Measurements from ENCODE around the gene SNRPB. TPM values are rescaled to one million over a fixed set of nuclear protein-coding genes. Genes with fewer than 3 reads are reported as not detected.

The SNRPB gene
- total and polyA plus RNA-seq, 12 donors, result 66.2 to 265 (median 150) TPM

GRCh38 chr20:2431185-2431584 lies 39.4 kb downstream of the SNRPB start:
- intact Hi-C loops (cut with DNase I), result no loop called here
- WGBS, 4 donors, result 32 to 57% (median 41%) methylated on average over 1 of the region's 1 CpG
- TF ChIP-seq, protein P1, sequence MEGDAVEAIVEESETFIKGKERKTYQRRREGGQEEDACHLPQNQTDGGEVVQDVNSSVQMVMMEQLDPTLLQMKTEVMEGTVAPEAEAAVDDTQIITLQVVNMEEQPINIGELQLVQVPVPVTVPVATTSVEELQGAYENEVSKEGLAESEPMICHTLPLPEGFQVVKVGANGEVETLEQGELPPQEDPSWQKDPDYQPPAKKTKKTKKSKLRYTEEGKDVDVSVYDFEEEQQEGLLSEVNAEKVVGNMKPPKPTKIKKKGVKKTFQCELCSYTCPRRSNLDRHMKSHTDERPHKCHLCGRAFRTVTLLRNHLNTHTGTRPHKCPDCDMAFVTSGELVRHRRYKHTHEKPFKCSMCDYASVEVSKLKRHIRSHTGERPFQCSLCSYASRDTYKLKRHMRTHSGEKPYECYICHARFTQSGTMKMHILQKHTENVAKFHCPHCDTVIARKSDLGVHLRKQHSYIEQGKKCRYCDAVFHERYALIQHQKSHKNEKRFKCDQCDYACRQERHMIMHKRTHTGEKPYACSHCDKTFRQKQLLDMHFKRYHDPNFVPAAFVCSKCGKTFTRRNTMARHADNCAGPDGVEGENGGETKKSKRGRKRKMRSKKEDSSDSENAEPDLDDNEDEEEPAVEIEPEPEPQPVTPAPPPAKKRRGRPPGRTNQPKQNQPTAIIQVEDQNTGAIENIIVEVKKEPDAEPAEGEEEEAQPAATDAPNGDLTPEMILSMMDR (IDR thresholded peaks at IDR 0.05), result no peak
- no peak for TF ChIP-seq POLR2A (IDR thresholded peaks at IDR 0.05)

GRCh38 chr20:2430538-2430937 lies 40.1 kb downstream of the SNRPB start:
- WGBS, 4 donors, result 58 to 93% (median 74%) methylated on average over 3 to 4 of the region's 4 CpGs
- H3K9me3 ChIP-seq (replicated peaks in 1 of 3), result no peaks in the 10 kb centered on the region
- H3K27me3 ChIP-seq, result no peaks in the 10 kb centered on the region
- intact Hi-C loops (cut with DNase I), result no loop called here
- no peak for TF ChIP-seq POLR2A (IDR thresholded peaks at IDR 0.05)
- TF ChIP-seq, protein P1 (IDR thresholded peaks at IDR 0.05), result no peak
- no peaks in the 10 kb centered on the region for H3K36me3 ChIP-seq (replicated peaks in 1 of 2)
- no peak for DNase-seq
- no peak overlapping the region for H3K27ac ChIP-seq
- no peaks in the 10 kb centered on the region for H3K4me1 ChIP-seq (replicated peaks in 1 of 2)
- H3K4me3 ChIP-seq, result no peak overlapping the region

More at GRCh38 chr20:2431185-2431584, 39.4 kb downstream of the SNRPB start:
- no peaks in the 10 kb centered on the region for H3K36me3 ChIP-seq (replicated peaks in 1 of 2)
- no peaks in the 10 kb centered on the region for H3K4me1 ChIP-seq (replicated peaks in 1 of 2)
- H3K9me3 ChIP-seq (replicated peaks in 1 of 3), result no peaks in the 10 kb centered on the region
- DNase-seq, result no peak
- no peaks in the 10 kb centered on the region for H3K27me3 ChIP-seq
- H3K4me3 ChIP-seq, result no peak overlapping the region
- no peak overlapping the region for H3K27ac ChIP-seq

DNA sequence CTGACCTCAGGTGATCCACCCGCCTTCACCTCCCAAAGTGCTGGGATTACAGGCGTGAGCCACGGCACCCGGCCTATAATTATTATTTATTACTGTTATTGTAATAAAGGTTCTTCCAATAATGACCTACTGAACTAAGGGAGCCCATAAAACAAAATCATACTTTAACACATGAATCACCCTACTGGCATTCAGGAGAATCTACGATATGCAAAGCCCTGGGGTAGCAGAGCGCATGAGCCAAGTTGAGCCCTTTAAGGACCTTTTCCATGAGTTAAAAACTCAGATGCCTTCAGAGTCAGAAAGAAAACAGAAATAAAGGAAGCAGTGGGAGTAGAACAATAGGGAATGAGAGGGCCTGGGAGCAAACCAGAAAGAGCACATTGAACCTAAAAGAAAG lies 41.5 kb downstream of the SNRPB start:
- WGBS, 4 donors, result 67 to 81% (median 75%) methylated on average over 6 of the region's 6 CpGs
- intact Hi-C loops (cut with DNase I), result no loop called here
- Histone ChIP-seq H3K27me3 (no peaks in the 10 kb centered on the region), H3K4me1 (replicated peaks in 1 of 2) (no peaks in the 10 kb centered on the region), H3K9me3 (replicated peaks in 1 of 3) (no peaks in the 10 kb centered on the region), H3K27ac (no peak overlapping the region), H3K36me3 (replicated peaks in 1 of 2) (no peaks in the 10 kb centered on the region), H3K4me3 (no peak overlapping the region)
- TF ChIP-seq, protein P1 (IDR thresholded peaks at IDR 0.05), result no peak
- no peak for TF ChIP-seq POLR2A (IDR thresholded peaks at IDR 0.05)
- DNase-seq, result no peak

DNA sequence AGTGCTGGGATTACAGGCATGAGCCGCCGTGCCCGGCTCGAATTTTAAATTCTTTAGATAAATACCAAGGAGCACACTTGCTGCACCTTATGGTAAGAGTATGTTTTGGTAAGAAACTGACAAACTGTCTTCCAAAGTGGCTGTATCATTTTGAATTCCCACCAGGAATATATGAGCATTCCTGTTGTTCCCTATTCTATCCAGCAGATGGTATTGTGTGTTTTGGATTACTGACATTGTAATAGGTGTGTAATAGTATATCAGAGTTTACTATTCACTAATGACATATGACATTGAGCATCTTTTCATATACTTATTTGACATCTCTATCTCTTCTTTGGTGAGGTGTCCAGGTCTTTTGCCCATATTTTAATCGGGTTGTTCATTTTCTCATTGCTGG lies 49.3 kb downstream of the SNRPB start:
- Histone ChIP-seq H3K27me3 (peaks cover 5% of the 10 kb centered on the region), H3K4me1 (replicated peaks in 1 of 2) (no peaks in the 10 kb centered on the region), H3K36me3 (replicated peaks in 1 of 2) (no peaks in the 10 kb centered on the region), H3K4me3 (no peak overlapping the region), H3K27ac (no peak overlapping the region), H3K9me3 (replicated peaks in 1 of 3) (no peaks in the 10 kb centered on the region)
- 55 to 83% (median 75%) methylated on average over 5 of the region's 5 CpGs for WGBS, 4 donors
- DNase-seq, result no peak
- intact Hi-C loops (cut with DNase I), result no loop called here
- TF ChIP-seq POLR2A (IDR thresholded peaks at IDR 0.05), result no peak
- TF ChIP-seq, protein P1 (IDR thresholded peaks at IDR 0.05), result peak in 1 of 6 experiments; percentile 14

Measured in adrenal gland (tissue), 12 donors.